ENCODE results near the gene RC3H1.

The RC3H1 gene

DNA sequence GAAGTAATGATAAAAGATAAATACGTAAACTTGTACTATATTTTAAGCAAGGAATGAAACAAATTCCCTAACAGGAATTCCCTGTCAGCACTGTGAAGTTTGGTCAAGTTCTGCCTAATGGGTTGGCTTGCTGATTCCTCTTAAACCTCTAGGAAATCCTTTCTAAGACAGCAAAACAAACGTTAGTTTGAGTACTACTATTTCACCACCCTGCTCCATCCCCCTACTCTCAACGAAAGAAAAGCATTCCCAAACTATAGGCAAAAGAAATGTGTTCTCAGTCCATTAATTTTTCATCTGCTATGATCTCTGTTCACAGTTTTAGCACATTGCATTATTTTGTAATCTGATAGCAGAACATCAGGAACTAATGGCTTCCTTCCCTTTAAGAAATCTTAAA is 121.2 kb downstream of the RC3H1 start:
- in situ Hi-C loops (cut with MboI; ENCODE audit: low sequenced_read_pairs, unreplicated experiment), result no loop called here
- TF ChIP-seq CTCF (IDR thresholded peaks at IDR 0.05; ENCODE audit: borderline replicate concordance, control extremely low read depth, extremely low read depth, insufficient read depth, missing control alignments), result no peak
- DNase-seq (ENCODE audit: low spot score), result no peak

DNA sequence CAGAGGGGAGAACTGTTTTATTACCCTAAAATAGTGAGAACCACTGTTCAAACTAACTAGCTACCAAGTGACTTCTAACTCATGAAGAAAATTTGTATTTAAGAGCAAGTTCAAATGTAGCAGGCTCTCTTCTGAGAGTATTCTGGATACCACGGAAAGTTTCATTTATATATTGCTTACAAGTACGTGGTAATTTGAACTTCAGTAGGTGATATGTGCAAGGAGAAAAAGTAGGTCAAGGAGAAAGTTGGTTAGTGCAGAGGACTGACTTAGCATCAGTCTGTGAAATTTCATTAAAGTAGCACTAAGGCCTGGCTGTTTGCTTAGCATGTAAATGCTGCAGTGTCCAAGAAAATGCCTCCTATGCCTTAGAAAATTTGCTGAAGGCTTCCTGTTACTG is 121.7 kb downstream of the RC3H1 start:
- in situ Hi-C loops (cut with MboI; ENCODE audit: low sequenced_read_pairs, unreplicated experiment), result no loop called here
- no peak for DNase-seq (ENCODE audit: low spot score)
- TF ChIP-seq CTCF (IDR thresholded peaks at IDR 0.05; ENCODE audit: borderline replicate concordance, control extremely low read depth, extremely low read depth, insufficient read depth, missing control alignments), result no peak

- TF ChIP-seq CTCF (IDR thresholded peaks at IDR 0.05; ENCODE audit: borderline replicate concordance, control extremely low read depth, extremely low read depth, insufficient read depth, missing control alignments), result no peak
- in situ Hi-C loops (cut with MboI; ENCODE audit: low sequenced_read_pairs, unreplicated experiment), result no loop called here
- DNase-seq (ENCODE audit: low spot score), result no peak
These were observed 128.0 kb downstream of the RC3H1 start for GRCh38 chr1:173894189-173894588.

DNA sequence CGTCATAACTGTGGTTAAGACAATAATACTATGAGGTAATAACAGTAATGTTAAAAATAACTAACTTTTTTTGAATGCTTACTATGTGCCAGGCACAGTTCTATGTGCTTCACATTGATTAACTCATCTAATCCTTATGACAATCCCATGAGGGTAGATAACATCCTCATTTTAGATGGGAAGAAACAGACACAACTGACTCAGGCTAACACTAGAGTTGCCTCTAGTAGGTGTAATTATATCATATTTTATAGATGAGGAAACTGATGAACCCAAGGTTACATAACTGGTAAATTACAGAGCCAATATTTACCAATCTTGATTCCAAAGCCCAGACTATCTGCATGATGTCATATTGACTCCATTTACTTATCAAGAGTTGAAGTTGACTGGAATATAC is 128.5 kb downstream of the RC3H1 start:
- in situ Hi-C loops (cut with MboI; ENCODE audit: low sequenced_read_pairs, unreplicated experiment), result no loop called here
- DNase-seq (ENCODE audit: low spot score), result no peak
- no peak for TF ChIP-seq CTCF (IDR thresholded peaks at IDR 0.05; ENCODE audit: borderline replicate concordance, control extremely low read depth, extremely low read depth, insufficient read depth, missing control alignments)

- TF ChIP-seq CTCF (IDR thresholded peaks at IDR 0.05; ENCODE audit: borderline replicate concordance, control extremely low read depth, extremely low read depth, insufficient read depth, missing control alignments), result no peak
- DNase-seq (ENCODE audit: low spot score), result no peak
- in situ Hi-C loops (cut with MboI; ENCODE audit: low sequenced_read_pairs, unreplicated experiment), result no loop called here
These were observed 132.3 kb downstream of the RC3H1 start for GRCh38 chr1:173889885-173890284.

GRCh38 chr1:173888749-173889148 is 133.4 kb downstream of the RC3H1 start:
- DNase-seq (ENCODE audit: low spot score), result no peak
- TF ChIP-seq CTCF (IDR thresholded peaks at IDR 0.05; ENCODE audit: borderline replicate concordance, control extremely low read depth, extremely low read depth, insufficient read depth, missing control alignments), result no peak
- in situ Hi-C loops (cut with MboI; ENCODE audit: low sequenced_read_pairs, unreplicated experiment), result no loop called here

DNA sequence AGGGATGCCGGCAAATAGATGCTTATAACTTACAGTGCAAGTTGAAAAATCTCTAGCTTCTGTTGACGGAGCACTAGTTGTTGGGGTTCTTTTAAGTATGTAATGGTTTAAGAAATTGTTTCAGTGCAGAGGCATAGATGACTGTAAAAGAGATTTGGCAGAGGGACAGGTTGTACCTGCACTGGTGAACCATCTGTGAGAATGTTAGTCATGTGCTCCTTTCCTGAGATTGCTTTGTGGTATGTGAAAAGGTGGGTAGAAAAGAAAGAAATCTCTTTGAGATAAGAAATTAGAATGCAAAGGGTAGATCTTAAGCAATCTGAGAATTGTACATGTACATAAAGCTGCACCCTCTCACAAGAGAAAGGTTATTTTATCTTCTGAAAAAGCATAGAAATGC is 134.5 kb downstream of the RC3H1 start:
- no peak for DNase-seq (ENCODE audit: low spot score)
- no peak for TF ChIP-seq CTCF (IDR thresholded peaks at IDR 0.05; ENCODE audit: borderline replicate concordance, control extremely low read depth, extremely low read depth, insufficient read depth, missing control alignments)
- in situ Hi-C loops (cut with MboI; ENCODE audit: low sequenced_read_pairs, unreplicated experiment), result no loop called here
